C4-2B (cell line): ENCODE data around the gene NR1I3.

Source experiments
- CTCF ChIP-seq: fragments of 450-650 bp; conservative IDR thresholded peaks from 2 replicates; pipeline ENCODE4 v1.5.1; 2017; ENCODE audit warnings: mild to moderate bottlenecking
- ZFX ChIP-seq: fragments of 450-650 bp; IDR thresholded peaks from 2 replicates; pipeline ENCODE4 v1.6.1; 2017

DNA sequence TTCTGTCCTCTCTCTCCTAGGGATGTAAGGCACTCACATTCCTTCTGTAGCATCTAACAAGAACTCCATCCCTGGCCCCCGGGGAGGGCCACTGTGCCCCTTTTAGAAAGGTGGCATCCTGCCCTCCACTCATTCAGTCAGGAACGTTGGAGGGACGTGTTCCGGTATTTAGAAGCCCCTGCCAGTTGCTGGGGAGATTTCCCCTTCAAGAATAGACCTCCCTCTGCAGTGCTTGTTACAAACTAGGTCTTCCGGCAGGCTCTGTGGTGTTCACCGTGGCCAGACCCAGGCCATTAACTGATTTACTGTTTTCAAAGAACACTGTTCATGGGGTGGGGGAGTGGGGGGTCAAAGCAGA lies 21.3 kb upstream of the NR1I3 start:
- TF ChIP-seq CTCF: no peak
- no peak for TF ChIP-seq ZFX
